ENCODE measurements around the gene HRH1.
A peak's percentile ranks its signal among the peaks of the same experiment; 100 is the strongest.
"Not testable (repeated sequence)": the region's sequence is repeated elsewhere in the genome, so short reads cannot be mapped to it uniquely, and the experiment has no call there.

The HRH1 gene

DNA sequence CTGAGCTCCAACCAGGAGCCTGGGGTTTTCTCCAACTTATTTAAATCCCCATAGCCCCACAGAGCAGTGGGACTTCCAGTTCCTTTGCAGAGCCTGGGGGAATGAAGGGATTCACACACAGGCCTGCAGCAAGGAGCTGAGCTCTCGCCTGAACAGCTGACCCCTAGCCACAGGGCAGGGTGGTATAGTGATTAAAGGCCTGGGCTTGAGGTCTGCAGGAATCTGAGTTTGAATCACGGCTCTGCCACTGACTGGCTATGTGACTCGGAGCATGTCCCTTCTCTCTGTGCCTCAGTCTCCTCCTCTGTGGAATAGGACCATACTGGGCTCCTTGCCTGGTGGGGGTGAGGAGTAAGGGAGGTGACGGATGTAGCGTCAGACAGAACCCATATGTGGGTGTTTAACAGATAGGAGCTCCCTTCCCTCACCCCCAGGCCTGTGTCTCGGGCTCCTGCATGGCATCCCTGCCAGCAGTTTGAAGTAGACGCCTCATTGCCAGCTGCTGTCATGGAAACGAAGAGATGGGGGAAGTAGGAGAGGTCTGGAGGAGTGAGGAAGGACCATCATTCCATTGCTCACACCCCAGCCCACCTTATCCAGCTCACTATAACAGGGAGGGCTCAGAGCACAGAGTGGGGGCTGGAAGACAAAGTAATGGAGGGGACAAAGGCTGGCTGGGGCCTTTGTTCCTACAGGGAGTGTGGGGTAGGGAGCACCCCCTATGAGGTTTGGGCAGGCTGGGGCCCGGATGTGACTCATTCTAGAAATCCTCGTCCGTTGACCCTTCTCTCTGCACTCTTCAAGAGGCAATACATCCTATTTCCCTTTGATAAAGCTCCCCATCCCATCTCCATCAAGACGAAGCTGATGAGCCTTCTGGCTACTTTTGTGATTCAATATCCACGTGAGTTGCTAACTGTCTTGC is 14.8 kb downstream of the HRH1 start:
- DNase-seq (ENCODE audit: extremely low read depth in 1 of 2, low read depth in 1 of 2) = no peak

DNA sequence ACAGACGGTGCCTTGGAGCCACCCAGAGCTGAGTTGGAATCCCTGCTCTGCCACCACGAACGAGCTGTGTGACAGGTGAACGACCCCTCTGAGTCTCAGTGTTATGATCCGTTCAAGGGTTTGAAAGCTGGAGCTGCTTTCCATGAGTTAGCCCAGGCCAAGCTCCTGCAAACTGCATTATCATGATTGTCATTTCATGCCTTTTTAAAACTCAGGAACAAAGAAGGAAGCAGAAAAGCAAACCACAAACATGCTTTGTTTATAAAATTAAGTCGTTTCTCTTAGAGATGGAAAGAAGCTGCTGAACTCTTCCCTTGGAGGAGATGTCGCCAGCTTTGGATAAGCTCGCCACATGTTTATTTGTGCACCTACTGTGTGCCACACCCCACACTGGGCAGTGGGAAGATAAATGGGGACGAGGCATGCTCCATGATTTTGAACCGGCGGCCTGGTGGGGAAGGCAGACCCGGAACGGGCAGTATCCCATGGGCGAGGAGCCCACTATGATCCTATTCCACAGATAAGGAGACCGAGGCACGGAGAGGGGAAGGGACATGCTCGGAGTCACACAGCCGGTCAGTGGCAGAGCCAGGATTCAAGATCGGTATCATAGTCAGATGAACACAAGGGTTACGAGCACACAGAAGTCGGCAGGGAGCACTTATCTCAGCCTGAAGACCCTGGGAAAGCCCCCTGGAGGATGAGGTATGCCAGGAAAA is 15.9 kb downstream of the HRH1 start:
- DNase-seq (ENCODE audit: extremely low read depth in 1 of 2, low read depth in 1 of 2) = no peak

DNA sequence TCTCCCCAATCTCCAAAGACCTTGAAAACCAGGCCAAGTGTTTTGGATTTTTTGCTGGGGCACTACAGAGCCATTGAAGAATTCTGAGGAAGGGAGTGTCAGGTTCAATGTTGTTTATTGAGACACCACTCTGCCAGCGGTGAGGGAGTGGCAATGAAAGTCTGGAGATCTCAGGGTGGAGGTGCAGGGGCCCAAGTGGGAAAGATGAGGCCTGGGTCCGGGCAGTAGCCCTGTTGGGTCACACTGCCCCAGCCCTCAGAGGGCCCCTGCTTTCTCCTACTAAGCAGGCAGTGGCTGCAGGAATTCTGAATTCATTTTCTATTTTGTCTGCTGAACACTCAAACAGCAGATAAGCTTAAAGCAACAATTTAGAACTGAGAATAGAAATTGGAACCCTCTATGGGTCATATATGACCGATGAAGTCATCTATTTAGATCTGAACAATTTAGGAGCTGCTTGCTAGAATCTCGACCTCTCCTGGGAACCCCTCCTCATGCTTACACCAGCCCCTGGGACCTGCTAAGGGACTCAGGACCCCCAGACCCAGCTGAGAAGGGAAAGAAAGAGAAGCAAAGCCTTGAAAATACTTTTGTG is 17.9 kb downstream of the HRH1 start:
- no peak for DNase-seq (ENCODE audit: extremely low read depth in 1 of 2, low read depth in 1 of 2)

DNA sequence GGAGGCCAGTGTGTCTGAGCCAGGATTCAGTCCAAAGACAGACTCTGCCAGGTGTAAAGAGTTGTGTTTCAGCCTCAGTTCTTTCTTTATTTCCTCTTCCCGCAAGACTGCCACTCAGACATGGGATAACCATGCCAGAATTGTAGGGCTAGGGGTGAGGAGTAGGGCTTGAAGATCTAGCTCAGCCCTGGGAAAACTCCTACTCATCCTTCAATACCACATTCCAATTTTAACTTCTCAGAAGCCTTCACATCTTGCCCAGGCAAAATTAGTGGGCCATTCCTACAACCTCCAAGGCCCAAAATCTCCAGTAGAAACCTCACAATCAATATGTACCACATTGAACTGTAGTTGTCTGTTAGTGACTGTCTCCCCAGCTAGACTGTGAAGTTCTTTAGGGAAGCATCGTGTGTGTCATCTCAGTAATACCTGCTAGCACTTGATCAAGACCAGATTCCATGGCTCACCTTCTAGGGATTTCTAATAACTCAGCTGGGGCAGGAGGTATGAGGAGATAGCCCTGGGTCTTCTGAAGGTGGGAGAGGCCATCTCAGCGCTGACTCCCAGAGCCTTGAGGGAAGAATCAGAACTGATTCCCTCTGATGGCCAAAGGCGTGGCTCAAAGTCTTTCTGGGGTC is 19.7 kb downstream of the HRH1 start:
- no peak for DNase-seq (ENCODE audit: extremely low read depth in 1 of 2, low read depth in 1 of 2)

DNA sequence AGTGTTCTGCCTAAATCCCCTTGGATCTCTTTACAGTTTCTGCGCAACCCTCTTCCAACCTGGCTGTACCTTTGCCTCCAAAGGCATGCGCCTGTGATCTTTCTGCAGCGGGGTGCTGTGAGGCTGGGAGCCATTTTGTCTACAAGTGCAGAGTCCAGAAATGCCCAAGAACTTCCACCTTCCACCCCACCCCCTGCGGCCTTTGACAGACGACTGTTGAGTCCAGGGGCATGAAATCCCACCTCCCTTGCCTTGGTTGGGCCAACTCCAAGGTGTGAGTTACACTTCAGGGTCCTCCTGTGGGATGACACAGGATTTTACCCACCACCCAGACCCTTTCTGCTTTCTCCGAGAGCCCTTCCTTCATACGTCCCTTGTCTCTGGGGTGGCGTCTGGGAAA is 24.1 kb downstream of the HRH1 start:
- no peak for DNase-seq (ENCODE audit: extremely low read depth in 1 of 2, low read depth in 1 of 2)

DNA sequence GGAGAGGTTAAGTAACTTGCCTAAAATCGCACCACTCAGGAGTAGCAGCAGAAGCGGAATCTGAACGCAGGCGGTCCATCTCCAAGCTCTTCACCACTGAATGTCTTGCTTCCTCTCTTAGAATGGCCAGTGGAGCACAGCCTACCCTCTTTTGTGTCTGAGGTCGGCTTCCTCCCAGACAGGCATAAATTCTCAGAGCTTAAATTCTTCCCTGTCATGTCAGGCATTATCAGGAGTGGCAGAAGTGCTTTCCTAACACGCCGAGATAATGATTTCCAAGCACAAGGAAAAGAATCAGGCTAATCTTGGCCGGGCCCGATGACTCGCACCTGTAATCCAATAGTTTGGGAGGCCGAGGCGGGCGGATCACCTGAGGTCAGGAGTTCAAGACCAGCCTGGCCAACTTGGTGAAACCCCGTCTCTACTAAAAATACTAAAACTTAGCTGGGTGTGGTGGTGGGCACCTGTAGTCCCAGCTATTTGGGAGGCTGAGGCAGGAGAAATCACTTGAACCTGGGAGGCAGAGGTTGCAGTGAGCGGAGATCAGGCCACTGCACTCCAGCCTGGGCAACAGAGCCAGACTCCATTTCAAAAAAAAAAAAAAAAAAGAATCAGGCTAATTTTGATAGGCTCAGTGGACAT is 30.2 kb downstream of the HRH1 start:
- DNase-seq (ENCODE audit: extremely low read depth in 1 of 2, low read depth in 1 of 2) = not testable (repeated sequence)

DNA sequence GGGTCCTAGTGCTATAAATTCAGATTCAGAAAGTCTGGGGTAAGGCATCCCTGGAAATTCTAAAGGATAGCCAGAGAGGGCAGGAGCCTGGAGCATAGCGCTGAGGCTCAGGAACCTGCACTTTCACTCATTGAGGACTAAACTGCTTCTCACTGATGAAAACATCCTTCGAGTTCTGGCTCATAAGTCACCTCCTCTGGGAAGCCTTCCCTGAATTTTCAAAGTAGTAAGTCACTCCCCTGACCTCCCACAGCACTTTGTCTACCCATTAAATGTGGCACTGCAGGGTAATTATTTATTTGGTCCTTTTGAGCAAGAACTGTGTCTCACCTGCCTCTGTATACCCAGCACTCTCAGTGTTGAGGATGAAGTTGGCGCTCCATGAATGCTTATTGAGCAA is 30.9 kb downstream of the HRH1 start:
- DNase-seq (ENCODE audit: extremely low read depth in 1 of 2, low read depth in 1 of 2) = no peak

DNA sequence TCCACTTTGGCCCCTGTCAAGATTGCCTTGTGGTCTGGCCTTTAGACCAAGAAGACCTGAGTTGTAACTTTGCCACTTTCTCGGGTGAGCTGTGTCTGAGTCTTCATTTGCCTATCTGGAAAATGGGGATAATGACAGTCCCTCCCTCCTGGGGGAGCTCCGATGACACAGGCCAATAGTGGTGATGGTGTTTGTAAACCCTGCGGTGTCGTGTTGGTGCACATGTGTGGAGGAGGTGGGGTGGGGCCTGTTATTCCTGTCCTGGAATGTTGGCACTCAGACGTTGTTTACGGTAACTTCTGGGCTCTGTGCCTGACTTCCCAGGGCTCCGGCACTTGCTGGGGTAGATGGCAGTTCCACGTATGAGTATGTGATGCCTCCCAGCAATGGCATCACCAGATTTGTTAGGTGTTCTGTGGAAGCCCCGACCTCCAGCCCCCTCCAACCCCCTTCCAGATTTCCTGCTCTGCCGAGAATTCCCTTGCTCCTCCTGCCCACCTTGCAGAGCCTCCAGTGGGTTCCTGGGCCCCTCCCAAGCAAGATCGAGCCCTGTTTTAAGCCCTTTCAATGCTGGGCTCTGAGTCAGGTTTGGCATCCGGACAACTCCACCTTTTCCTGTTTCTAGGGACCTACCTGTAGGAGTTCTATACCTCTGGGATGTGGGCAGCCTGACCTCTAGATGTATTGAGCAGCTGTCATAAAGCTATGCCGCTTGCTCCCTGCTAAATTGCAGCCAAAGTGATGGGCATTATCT is 31.4 kb downstream of the HRH1 start:
- DNase-seq (ENCODE audit: extremely low read depth in 1 of 2, low read depth in 1 of 2) = no peak

DNA sequence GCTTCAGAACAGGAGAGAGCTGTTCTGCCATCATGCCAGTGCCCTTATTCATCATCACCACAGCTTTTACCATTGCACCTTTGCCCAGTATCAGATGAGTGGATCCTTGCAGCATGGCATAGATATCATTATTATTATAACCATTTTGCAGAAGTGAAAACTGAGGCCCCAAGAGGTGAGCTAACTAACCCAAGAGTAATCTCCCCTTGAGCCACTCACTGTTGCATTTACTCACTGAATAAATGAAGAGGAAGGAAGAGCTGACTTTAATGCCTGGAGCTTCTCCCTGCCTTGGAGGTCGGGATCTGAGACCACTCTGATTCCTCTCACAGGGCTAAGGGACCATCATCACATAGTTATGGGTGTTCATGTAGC is 32.0 kb downstream of the HRH1 start:
- DNase-seq (ENCODE audit: extremely low read depth in 1 of 2, low read depth in 1 of 2) = no peak

DNA sequence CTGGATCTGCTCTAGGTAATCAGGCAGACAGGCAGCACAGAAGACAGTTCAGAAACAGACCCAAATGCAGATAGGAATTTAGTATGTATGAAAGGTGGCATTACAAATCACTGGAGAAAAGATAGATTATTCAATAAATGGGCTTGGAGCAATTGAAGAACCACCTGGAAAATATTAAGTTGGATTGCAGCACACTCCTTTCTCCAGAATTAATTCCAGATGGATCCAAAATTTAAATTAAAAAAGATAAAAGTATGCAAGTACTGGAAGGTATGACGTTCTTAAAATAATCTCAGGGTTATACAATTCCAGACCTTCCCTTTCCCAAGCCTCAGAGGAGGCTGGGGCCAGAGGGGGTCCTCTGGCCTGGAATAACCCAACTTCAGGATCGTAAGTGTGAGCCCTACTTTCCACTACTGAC is 32.5 kb downstream of the HRH1 start:
- no peak for DNase-seq (ENCODE audit: extremely low read depth in 1 of 2, low read depth in 1 of 2)

DNA sequence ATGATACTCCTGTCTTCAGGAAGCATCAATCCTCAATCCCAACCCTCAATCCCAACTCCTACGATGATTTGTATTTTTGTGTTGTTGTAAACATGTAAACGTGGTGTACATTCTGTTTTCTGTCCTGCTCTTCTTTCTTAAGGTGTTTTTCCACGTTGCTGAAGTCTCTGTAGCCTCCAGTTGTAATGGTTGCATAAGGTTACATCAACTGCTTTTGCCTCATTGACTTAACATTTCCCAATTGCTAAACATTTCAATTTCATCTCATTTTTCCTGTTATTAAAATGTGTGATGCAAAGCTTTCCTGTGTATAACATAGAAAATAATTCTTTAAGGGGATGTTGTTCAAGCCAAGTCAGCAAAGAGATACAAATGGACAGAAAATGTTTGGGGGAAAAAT is 33.4 kb downstream of the HRH1 start:
- DNase-seq (ENCODE audit: extremely low read depth in 1 of 2, low read depth in 1 of 2) = no peak

DNA sequence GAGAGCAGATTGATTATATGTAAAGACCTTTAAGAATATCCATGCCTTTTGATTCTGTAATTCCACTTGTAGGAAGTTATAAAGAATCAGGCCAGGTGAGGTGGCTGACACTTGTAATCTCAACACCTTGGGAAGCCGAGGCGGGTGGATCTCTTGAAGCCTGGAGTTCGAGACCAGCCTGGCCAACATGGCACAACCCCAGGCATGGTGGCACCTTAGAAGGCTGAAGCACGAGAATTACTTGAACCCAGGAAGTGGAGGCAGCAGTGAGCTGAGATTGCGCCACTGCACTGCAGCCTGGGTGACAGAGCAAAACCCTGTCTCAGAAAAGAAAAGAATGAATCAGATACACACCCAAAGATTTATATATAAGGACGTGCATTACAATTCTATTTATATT is 33.9 kb downstream of the HRH1 start:
- DNase-seq (ENCODE audit: extremely low read depth in 1 of 2, low read depth in 1 of 2) = no peak

DNA sequence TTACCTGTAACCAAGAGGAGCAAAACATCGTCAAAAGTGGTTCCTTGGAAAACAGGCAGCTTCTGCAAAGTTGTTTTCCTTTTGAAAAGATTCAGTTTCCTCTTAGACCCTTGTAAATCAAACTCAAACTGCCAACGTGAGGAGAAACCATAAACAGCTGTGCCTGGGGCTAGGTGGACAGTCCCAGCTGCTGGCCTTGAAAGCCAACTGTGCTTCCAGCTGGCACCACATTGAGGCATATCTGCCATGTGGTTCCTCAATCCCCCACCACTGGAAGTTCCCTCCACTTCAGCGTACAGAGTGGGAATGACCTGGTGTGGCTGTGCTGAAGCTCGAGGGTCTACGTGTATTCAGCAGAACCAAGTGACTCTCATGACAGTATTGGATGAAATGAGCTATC is 40.9 kb downstream of the HRH1 start:
- no peak for DNase-seq (ENCODE audit: extremely low read depth in 1 of 2, low read depth in 1 of 2)

DNA sequence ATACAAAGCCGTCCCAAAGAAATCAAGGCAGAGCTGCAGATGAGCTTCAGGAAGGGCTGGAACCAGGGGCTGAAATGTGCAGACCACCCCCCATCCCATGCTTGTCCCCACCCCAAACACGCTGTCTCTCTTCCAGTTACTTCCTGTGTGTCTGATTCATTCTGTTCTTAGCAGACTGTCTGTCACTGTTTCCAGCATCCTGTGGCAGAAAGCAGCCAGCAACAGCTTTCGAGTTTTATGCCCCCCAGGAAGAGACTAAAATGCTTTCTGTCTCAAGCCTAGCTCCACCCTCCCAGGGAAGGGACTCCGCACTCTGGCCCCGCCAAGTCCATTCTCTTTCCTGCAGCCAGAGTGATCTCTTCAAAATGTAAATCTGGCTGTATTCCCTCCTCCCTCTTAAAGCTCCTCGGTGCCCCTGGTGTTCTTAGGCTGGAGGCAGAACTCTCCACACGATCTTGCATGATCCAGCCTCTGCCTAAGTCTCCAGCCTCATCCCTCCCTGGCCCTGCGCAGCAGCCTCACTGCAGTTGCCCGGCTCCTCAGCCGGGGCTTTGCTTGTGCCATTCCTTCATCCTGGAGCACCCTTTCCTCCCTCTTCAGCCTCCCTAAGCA is 41.5 kb downstream of the HRH1 start:
- peak; percentile 9 to 21 for DNase-seq (ENCODE audit: extremely low read depth in 1 of 2, low read depth in 1 of 2)

DNA sequence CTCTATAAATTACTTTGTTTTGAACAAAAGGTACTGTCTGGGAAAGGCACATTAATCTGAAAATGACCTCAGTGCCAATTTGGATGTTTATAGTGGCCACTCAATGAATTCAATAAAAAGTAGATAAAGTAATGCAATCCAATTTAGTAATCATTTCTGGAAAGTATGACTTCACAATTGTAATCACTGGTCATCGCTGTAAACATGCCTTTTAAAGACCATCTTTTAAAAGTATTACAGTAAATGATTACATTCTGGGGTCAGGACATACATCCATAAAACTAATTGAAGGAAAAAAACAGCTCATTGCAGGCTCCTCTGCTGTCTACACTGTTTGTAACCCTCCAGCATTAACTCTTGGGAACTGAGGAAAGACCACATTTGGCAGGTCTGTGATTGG is 43.2 kb downstream of the HRH1 start:
- no peak for DNase-seq (ENCODE audit: extremely low read depth in 1 of 2, low read depth in 1 of 2)

DNA sequence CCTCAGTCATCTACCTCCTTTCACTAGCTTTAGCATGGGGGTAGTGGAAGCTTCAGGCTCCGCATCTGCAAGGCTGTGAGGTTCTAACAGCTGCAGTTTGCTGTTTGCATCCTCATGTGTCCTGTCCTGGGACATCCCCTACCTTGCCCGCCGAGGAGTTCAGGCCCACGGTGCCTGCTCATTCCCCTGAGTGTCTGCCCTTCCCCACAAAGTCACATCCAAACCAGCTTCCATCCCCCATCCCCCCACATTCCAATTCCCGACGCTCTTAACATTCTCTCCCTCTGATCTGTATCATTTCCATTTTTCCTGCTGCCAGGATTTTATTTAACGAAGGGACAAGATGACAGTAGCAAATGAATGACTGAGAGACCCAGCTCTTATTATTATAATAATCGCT is 43.8 kb downstream of the HRH1 start:
- DNase-seq (ENCODE audit: extremely low read depth in 1 of 2, low read depth in 1 of 2) = no peak

DNA sequence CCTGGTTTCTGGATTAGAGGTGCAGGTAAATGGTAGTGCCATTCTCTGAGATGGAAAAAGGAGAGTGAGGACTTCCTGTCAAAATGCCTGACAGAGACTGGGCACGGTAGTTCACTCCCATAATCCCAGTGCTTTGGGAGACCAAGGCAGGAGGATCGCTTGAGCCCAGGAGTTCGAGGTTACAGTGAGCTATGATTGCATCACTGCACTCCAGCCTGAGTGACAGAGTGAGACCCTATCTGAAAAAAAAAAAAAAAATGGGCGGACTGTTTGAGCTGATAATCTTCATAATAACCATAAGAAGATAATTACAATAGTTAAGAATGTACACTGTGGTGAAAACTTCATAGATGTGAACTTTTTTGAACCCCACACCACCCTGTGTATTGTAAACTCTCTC is 44.2 kb downstream of the HRH1 start:
- DNase-seq (ENCODE audit: extremely low read depth in 1 of 2, low read depth in 1 of 2) = no peak

DNA sequence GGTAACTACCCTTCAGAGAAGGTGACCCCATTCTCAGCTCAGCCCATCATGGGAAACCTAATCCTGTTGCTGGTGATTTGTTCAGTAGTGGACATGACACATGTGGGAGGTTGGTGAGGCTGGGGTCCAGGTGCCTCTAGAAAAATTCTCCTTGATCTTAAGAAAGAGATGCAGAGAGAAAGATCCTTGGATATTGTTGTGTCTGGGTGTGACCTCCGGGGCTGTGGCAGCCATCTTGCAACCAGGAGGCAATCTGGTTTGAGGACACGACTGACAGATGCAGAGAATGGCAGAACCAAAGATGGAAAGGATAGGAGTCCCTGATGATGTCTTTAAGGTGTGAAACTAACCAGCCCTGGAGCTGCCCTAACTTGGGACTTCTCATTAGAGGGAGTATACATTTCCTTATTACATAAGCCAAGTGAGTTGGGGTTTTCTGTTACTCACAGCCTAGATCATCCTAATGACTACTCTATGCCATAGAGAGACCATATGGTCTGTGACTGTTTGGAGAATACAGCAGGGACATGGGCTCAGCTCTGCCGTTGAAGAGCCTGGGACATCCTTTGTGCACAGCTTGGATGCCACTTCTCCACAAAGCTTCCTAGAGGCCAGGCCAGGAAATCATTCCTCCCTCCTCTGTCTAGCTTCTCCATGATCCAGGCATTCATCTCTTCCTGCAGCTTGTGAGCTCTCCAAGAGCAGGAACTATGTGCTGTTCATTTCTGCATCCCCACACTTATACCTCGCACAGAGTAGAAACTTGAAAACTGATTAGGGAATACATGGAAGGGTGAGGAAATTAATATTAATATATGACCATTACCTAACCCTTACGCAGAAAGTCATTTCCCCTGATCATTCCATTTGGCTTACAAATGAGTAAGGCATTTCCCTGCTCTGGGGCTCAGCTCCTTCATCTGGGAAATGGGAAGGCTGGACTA is 45.9 kb downstream of the HRH1 start:
- no peak for DNase-seq (ENCODE audit: extremely low read depth in 1 of 2, low read depth in 1 of 2)

All from stimulated activated CD8-positive, alpha-beta memory T cell treated with anti-CD3 and anti-CD28 coated beads, Interleukin-7, amount 100 ng/mL, for 48 hours (primary cell).